ENCODE results near the gene FZD7.

FZD7 gene

DNA sequence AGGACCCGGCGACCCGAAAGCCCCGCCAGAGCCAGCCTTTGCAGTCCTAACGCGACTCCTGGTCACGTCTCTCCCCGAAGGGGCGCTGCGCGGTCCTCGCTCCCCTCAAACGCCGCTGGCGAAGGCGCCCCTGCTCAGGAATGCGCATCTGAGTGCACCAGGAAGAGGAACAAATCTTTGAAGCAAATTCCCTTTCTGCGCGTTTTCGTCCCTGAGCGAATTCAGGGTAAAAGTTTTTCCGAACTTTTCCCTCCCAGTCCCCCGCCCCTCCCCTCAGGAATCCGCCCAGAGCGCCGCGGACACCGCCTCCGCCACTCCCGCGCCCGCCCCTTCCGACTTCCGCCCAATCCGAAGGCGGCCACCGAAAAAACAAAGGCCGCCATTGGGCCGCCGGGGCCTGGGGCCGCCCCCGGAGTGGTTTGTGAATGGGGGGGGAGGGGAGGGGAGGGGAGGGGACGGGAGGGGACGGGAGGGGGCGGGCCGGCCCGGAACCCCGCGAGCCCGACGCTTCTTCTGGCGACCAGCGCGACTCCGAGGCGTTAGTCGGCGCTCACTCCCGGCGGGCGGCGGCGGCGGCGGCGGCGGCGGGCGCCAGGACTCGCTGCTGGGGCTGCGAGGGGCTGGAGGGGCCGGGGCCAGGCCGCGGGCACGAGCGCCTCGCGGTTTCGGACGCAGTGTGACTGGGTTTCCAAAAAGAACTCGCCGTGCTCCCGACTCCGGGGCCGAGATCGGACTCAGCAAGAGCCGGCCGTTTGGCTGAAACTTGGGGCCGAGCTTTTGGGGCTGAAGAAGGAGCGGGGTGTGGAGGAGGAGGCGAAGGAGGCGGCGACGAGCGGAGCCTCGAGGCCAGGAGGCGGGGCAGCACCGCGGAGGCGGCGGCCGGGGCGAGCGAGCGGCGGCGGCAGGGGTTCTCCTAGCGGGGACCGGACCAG lies at the start of gene FZD7:
TSS of gene FZD7 (plus strand) at position 539 of the 932 bp plus-strand sequence. CDS start 793 bp downstream, outside the sequence.
- peak; percentile 46; the same call in 1 of the 2 replicates for TF ChIP-seq POLR2A (IDR thresholded peaks at IDR 0.05; ENCODE audit: low read depth, low read length)
- DNase-seq (ENCODE audit: insufficient read length, low spot score) (peak; percentile 83), FAIRE-seq (no peak)

DNA sequence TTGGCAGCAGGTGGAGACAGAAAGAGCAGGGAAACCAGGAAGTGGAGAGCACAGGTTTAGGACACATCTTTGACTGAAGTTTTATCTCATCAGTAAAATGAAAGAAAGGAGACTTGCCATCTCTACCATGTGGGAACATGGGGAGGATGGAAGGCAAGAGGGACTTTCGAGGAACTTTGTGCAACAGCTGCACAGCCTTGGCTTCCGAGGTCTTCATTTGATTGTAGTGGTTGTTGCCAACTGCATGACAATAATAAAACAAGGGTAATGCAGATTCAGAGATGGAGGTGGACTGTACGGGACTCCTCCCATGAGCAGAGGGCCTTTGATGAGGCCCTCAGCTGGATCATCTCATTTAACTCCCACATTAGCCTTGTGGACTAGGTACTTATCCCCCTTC lies 49.3 kb upstream of the FZD7 start:
- no peak for FAIRE-seq
- no peak for DNase-seq (ENCODE audit: insufficient read length, low spot score)
- no peak for TF ChIP-seq POLR2A (IDR thresholded peaks at IDR 0.05; ENCODE audit: low read depth, low read length)

DNA sequence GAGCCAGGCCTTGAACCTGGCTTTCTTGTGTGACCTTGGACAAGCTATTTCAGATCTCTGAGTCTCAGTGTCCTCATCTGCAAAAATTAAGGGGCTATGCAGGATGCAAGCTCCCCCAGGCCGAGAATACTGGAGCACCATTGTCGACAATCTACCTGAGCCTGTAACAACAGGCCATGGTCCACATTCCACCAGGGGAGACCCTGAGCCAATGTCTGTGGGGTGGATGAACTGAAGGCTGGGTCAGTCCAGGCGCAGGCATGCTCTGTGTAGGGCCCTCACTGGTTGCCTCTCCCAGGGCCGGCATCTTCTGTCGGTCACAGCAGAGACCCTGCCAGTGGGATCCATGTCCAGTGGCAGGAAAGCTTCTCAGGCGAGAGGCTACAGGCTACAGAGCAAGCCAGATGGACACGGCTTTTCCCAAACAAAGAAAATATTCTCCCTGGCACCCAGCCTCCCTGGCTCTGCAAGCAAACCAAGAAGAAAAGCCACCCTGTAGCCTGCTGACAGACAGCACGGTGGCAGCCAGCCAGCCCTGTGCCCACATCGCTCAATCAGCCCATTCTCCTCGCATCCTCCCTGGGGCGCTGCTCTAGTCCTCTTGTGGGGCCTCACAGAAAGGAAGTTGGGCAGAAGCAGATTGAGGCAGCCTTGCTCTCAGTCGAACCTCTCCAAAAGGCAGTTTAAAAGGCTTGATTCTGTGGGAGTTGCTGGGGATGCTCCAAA lies 48.7 kb upstream of the FZD7 start:
- no peak for TF ChIP-seq POLR2A (IDR thresholded peaks at IDR 0.05; ENCODE audit: low read depth, low read length)
- FAIRE-seq (no peak), DNase-seq (ENCODE audit: insufficient read length, low spot score) (no peak)

DNA sequence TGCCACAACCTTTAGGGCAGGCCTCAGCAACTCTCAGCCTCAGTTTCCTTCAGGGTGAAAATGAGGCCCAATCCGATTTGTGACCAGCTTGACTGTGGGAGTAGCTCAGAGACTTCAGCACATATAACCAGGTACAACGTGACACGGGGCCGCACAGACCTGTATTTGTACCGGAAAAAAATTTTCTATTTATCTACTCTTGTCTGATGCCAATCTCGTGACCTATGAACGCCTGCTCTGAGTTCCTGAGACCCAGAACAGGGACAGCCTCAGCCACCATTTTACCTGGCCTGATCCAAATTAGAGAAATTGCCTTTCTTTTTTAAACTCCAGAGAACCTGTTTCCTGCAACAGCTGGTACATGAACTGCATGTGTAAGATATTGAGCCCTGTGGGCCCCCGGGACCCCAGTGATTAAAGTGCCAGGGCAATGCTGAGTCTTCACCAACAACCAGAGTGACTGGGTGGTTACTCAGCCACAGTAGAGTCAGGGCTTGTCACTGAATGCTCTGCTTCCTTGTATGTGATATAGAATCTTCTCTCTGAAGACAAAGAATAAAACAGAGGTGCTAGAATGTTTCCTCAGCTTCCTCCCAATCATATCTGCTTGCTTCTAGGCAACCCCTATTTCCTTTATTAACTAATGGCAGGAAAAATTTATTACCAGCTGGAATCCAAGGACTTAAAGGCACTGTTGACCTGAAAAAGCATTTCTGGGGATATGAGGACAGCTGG lies 47.8 kb upstream of the FZD7 start:
- no peak for TF ChIP-seq POLR2A (IDR thresholded peaks at IDR 0.05; ENCODE audit: low read depth, low read length)
- no peak for DNase-seq (ENCODE audit: insufficient read length, low spot score)
- no peak for FAIRE-seq

DNA sequence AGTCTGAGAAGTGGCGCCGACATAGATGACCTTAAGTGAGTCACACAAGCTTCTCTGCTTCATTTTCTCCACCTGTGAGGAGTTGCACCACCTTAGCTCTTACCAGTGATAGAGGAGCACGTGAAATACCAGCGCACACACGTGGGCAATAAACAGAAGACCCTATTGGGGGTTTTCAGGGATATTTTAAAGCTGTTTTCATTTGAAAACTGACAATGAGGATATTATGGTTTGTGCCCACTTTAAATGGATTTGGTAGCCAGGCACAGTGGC lies 47.3 kb upstream of the FZD7 start:
- no peak for TF ChIP-seq POLR2A (IDR thresholded peaks at IDR 0.05; ENCODE audit: low read depth, low read length)
- DNase-seq (ENCODE audit: insufficient read length, low spot score) = no peak
- no peak for FAIRE-seq

DNA sequence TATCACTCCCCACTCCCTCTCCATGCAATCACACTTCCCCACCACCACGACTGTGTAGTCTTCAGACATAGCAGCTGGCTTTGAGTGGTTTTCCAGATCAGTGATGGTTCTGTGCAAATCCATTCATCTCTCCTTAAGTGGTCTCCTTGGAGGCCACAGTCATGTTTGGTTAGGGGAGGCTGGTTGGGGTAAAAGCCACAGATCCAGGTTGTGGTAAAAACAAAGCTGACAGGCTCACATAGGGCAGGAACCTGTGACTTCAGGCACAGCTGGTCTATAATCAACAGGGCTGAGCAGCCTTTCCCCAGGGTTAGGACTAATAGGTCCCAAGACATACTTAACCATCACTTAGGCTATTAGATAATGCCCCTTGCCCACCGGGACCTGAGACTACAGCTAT lies 46.2 kb upstream of the FZD7 start:
- DNase-seq (ENCODE audit: insufficient read length, low spot score) (no peak), FAIRE-seq (no peak)
- TF ChIP-seq POLR2A (IDR thresholded peaks at IDR 0.05; ENCODE audit: low read depth, low read length) = no peak

DNA sequence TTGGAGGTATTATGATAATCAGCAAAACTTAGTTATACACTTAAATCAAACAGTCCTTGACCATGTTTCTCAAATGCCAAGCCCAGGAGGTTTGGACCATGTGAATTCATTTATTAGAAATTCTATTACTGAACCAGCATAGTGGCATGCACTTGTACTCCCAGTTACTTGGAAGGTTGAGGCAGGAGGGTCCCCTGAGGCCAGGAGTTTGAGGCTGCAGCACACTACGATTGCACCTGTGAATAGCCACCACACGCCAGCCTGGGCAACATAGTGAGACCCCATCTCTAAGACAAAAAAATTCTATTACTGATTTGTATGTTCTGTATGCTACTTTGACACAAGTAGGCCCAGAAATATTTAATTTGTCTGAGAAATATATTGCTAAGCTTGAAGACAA lies 43.6 kb upstream of the FZD7 start:
- no peak for TF ChIP-seq POLR2A (IDR thresholded peaks at IDR 0.05; ENCODE audit: low read depth, low read length)
- FAIRE-seq (no peak), DNase-seq (ENCODE audit: insufficient read length, low spot score) (no peak)

DNA sequence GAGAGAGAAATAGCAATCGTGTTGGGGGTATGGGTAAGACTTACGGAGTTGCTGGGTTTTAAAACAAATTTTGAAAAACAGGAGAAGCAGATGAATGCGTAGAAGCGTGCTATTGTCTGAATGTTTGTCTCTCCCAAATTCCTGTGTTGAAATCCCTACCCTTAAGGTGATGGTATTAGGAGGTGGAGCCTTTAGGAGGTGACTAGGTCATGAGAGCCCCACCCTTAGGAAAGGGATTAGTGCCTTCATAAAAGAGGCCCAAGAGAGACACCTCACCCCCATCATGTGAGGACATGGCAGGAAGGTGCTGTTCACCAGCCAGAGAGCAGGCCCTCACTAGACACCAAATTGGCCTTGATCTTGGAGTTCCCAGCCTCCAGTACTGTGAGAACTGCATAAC lies 40.7 kb upstream of the FZD7 start:
- no peak for FAIRE-seq
- TF ChIP-seq POLR2A (IDR thresholded peaks at IDR 0.05; ENCODE audit: low read depth, low read length) = no peak

DNA sequence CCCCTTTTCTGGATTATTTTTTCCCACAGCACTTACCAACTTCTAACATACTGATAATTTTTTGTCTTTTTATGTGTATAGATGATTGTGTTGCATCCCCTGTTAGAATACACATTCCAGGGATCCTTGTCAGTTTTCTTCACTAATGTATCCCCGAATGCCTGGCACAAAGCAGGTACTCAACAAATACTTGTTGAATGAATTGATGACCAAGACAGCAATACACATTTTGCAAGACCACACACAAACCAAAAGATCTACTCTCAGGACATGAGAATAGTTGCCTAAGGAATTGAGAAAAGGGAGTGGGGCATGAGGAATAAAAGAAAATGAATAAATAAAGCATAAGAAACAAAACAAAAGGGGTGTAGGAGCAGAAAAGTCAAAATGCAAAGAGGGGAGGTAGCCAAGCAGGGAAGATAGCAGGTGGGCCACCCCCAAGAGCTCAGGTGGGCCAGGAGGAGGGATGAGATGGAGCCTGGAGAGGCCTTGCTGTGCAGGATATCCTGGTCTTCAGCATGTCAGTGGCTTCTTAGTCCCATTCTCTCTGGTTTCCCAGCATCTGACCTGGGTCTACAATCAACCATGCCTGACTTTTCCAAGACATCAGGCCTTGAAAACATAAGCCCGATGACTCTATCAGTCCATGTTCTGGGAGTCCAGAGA lies 38.5 kb upstream of the FZD7 start:
- TF ChIP-seq POLR2A (IDR thresholded peaks at IDR 0.05; ENCODE audit: low read depth, low read length) = no peak
- FAIRE-seq = no peak

More for the DNA sequence above, 40.7 kb upstream of the FZD7 start:
- no peak for DNase-seq (ENCODE audit: insufficient read length, low spot score)

DNA sequence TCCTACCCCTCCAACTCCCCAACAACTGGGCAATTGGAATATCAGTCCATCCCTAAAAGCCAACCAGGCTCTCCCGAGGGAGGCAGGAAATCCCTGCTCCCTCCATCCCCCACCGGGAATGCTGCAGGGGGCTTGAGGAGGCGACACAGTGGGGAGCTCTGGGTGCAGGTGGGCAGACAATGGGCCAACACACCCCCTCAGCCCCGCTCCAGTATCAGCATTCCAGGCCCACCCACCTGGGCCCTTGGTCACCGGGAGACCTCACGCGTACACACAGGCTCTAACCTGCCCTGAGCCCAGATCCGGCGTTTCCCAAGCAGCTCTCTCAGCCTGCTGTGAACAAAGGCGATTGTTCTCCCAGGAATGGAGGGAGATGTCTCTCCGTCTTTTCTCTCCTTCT lies 37.6 kb upstream of the FZD7 start:
- FAIRE-seq = no peak
- TF ChIP-seq POLR2A (IDR thresholded peaks at IDR 0.05; ENCODE audit: low read depth, low read length) = no peak
- no peak for DNase-seq (ENCODE audit: insufficient read length, low spot score)

More for the DNA sequence above, 38.5 kb upstream of the FZD7 start:
- no peak for DNase-seq (ENCODE audit: insufficient read length, low spot score)

DNA sequence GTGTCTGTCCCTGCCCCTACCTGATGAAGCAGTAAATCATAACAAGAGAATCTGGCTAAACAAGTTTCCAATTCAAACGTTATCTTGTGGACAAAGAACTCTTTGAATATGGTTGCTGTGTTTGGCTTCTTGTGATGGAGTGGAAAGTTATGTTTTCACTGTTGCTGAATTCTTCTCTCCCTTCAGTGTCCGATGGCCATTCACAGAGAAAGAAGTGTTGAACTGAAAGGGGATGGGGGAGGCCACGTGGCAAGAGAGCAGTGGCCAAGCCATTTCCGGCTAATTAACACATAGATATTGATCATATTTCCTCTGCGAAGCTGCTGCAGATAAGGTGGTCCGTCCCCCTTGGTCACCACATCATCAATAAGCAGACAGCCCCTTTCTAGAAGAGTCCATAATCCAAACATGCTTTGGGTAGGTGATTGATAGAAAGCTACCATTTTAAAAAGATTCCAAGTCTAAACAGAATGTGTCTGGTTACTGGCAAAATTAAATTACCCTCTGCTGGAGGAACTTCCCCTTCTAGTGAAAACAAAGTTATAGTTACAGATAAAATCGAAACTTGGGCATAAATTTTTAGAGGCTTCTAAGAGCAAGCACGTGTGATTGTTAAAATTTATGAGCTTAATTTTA lies 36.9 kb upstream of the FZD7 start:
- DNase-seq (ENCODE audit: insufficient read length, low spot score) (no peak), FAIRE-seq (no peak)
- TF ChIP-seq POLR2A (IDR thresholded peaks at IDR 0.05; ENCODE audit: low read depth, low read length) = no peak

DNA sequence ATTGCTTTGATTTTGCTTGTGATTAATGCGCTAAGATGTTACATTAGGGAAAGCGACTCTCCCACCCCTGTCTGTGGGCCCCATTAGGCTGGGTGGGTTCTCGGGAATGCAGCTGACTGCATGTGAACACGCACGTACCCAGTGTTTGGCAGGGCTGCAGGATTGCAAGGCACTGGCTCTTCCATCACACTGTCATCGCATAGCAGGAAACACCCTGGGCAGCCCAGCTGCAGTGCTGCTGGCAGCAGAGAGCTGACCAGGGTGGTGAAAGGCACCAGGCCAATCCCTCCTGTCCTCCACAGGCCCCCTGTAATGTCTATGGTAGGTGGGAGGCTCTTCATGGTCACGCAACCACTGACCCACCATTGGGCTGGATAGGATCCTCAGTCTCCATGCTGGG lies 34.4 kb upstream of the FZD7 start:
- no peak for DNase-seq (ENCODE audit: insufficient read length, low spot score)
- TF ChIP-seq POLR2A (IDR thresholded peaks at IDR 0.05; ENCODE audit: low read depth, low read length) = no peak
- FAIRE-seq = no peak

DNA sequence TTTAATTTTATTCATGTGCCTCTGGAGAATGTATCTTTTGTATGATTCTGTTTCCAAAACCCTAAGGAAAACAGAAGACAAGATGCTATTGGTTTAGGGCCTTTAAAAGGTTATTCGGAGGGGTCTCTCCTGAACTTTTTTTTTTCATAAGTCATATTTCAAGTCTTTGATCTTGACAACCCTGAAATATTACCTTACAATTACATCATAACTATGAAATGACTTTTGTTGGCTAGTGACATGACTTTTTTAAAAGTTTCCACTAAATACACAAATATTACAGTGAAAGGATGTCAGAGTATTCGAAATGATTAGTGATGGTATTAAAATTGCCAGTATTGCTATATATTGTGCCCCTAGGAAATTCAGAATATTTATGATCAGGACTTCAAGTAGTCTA lies 31.8 kb upstream of the FZD7 start:
- FAIRE-seq = no peak
- no peak for DNase-seq (ENCODE audit: insufficient read length, low spot score)
- TF ChIP-seq POLR2A (IDR thresholded peaks at IDR 0.05; ENCODE audit: low read depth, low read length) = no peak
